Renal pelvis (tissue), 4 donors: ENCODE data around the gene CPNE1. TPM values are rescaled to one million over a fixed set of nuclear protein-coding genes. Genes with fewer than 3 reads are reported as not detected.

Source experiments
- DNase-seq: peaks from one replicate; pipeline ENCODE4 v3.0.0-alpha.2; 2013
- polyA plus RNA-seq, 3 donors: library from polyadenylated mRNA; unstranded; fragments of 120-200 nt; gene quantifications; one replicate each; pipeline ENCODE4 v1.2.1, GENCODE V29; 2013; ENCODE audit not compliant: insufficient read length in 3 of 3

Gene CPNE1
- polyA plus RNA-seq, 3 donors = 166 to 209 (median 203) TPM

- DNase-seq = peak; percentile 61
Measured at GRCh38 chr20:35603695-35604448, 60.8 kb downstream of the CPNE1 start.

GRCh38 chr20:35602851-35603495 is 61.7 kb downstream of the CPNE1 start:
- no peak for DNase-seq

- no peak for DNase-seq
Measured at GRCh38 chr20:35601990-35602389, 62.7 kb downstream of the CPNE1 start.

GRCh38 chr20:35600993-35601973 is 63.4 kb downstream of the CPNE1 start:
- DNase-seq = peak; percentile 63

GRCh38 chr20:35600176-35600992 is 64.3 kb downstream of the CPNE1 start:
- DNase-seq = no peak

GRCh38 chr20:35599776-35600120 is 65.0 kb downstream of the CPNE1 start:
- DNase-seq = no peak

- no peak for DNase-seq
Measured at GRCh38 chr20:35598899-35599775, 65.6 kb downstream of the CPNE1 start.

GRCh38 chr20:35598476-35598875 is 66.2 kb downstream of the CPNE1 start:
- DNase-seq = no peak

- DNase-seq = no peak
Measured at GRCh38 chr20:35597186-35597585, 67.5 kb downstream of the CPNE1 start.

GRCh38 chr20:35595901-35596300 is 68.8 kb downstream of the CPNE1 start:
- DNase-seq = no peak

GRCh38 chr20:35595456-35595855 is 69.2 kb downstream of the CPNE1 start:
- DNase-seq = no peak

GRCh38 chr20:35592339-35592974 is 72.2 kb downstream of the CPNE1 start:
- no peak for DNase-seq

- DNase-seq = no peak
Measured at GRCh38 chr20:35588397-35588796, 76.3 kb downstream of the CPNE1 start.

- DNase-seq = no peak
Measured at GRCh38 chr20:35587436-35587835, 77.3 kb downstream of the CPNE1 start.

- DNase-seq = no peak
Measured at GRCh38 chr20:35586751-35587425, 77.8 kb downstream of the CPNE1 start.

- DNase-seq = no peak
Measured at GRCh38 chr20:35583636-35584560, 80.8 kb downstream of the CPNE1 start.

GRCh38 chr20:35582741-35583404 is 81.8 kb downstream of the CPNE1 start:
- DNase-seq = no peak

GRCh38 chr20:35582131-35582530 is 82.6 kb downstream of the CPNE1 start:
- DNase-seq = no peak
